Pancreas (tissue), 10 donors: Measurements from ENCODE around the gene CFAP46. TPM values are rescaled to one million over a fixed set of nuclear protein-coding genes. Genes with fewer than 3 reads are reported as not detected.
A peak's percentile ranks its signal among the peaks of the same experiment; 100 is the strongest.

Source experiments
- ATAC-seq, 4 donors: fragments of 200-7000 bp; cut with Tn5 transposase; one replicate each; pipeline versions ENCODE4 v1.8.0 to v1.9.1; 2020; ENCODE audit warnings: mild to moderate bottlenecking in 4 of 4, moderate library complexity in 4 of 4
- DNase-seq, 6 donors: peaks; one replicate each; pipeline ENCODE4 v3.0.0-alpha.2; 2020
- FAIRE-seq: peaks from 2 replicates; lab custom pipeline; 2012; peaks lifted over from hg19 to GRCh38; lab: Jason Lieb, UNC
- H3K27ac ChIP-seq, 4 donors: fragments of 200-600 bp; sonication (generic); 1 replicate in 3 of 4; 2 replicates in 1 of 4; pipeline versions ENCODE4 v1.5.0 to v1.8.0; 2020
- H3K27me3 ChIP-seq, 4 donors: fragments of 200-600 bp; one replicate each; pipeline ENCODE4 v1.8.0; 2021
- H3K36me3 ChIP-seq, 3 donors: fragments of 200-600 bp; sonication (generic) in 1 of 3; one replicate each; pipeline versions ENCODE4 v1.5.0 to v1.8.0; 2020 to 2021
- H3K4me1 ChIP-seq, 3 donors: fragments of 200-600 bp; one replicate each; pipeline ENCODE4 v1.8.0; 2021
- H3K4me3 ChIP-seq, 4 donors: fragments of 200-600 bp; sonication (generic) in 2 of 4; one replicate each; pipeline versions ENCODE4 v1.5.0 to v1.8.0; 2020 to 2021
- H3K9me3 ChIP-seq, 4 donors: fragments of 200-600 bp; one replicate each; pipeline ENCODE4 v1.8.0; 2021
- WGBS, 2 donors: extraction: QIAGEN DNeasy Blood & Tissue Kit; methylation state at CpG; one replicate each; pipeline ENCODE4 v1.1.7; 2013; 5-methylcytosine and 5-hydroxymethylcytosine counted together
- intact Hi-C, 3 donors: fragments of 100-400 bp; cut with DNase I; formaldehyde crosslinking; loops; one replicate each; pipeline versions ENCODE4 v1.11.1 to v1.14.2; 2022
- polyA plus RNA-seq, 2 donors: library from polyadenylated mRNA; stranded (reverse); fragments of 200-250 nt; gene quantifications; one replicate each; pipeline ENCODE4 v1.2.3, GENCODE V29; 2013
- total RNA-seq, 6 donors: library from RNA; stranded (reverse); fragmentation: NEBNext Ultra II Directional in 4 of 6; extraction: Animal tissue kit (Norgen Biotek cat#: 25700) in 4 of 6; gene quantifications; one replicate each; pipeline versions ENCODE4 v1.2.1 to v1.2.4, GENCODE V29; 2021 to 2023
- TF ChIP-seq, protein P1 (sequence below), 4 donors: fragments of 200-600 bp; sonication (generic) in 3 of 4; IDR thresholded peaks; one replicate each; pipeline versions ENCODE4 v1.5.0 to v1.8.0; 2021; ENCODE audit warnings: antibody characterized with exemption in 4 of 4
- donor health status: healthy with polysubstance abuse.
- donor health status: DM: no; HTN: no; CAD: no; lungs with moderate emphysema.
- donor health status: DM: no; HTN: no; CAD: no.
- donor health status: control.
- donor health status: control.
- donor health status: Bipolar disorder and iron deficiency.
- donor health status: DM: yes; HTN: yes; CAD: no.
- donor health status: DM: no; HTN: no; CAD: no.
- donor health status: DM: no; HTN: no; CAD: no.
- donor health status: DM: yes; HTN: yes; CAD: no.

Gene CFAP46
- total and polyA plus RNA-seq, 8 donors: 0.39 to 1.6 (median 1.0) TPM

DNA sequence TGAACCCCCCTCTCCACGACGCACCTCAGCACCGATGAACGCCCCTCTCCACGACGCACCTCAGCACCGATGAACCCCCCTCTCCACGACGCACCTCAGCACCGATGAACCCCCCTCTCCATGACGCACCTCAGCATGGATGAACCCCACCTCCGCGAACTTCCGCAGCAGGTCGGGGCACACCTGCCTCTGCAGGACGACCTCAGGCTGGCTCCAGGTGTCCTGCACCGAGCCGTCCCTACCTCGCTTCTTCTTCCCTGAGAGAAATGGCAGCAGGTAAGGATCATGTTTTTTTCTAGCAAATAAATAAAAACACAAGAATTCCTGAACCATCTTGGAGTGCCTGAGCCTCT lies 24.1 kb downstream of the CFAP46 start:
- Histone ChIP-seq H3K27ac (no peak overlapping the region), H3K27me3 (no peaks in the 10 kb centered on the region), H3K4me3 (no peak overlapping the region), H3K36me3 (no peaks in the 10 kb centered on the region), H3K4me1 (no peaks in the 10 kb centered on the region), H3K9me3 (no peaks in the 10 kb centered on the region)
- no peak for ATAC-seq
- no peak for FAIRE-seq
- DNase-seq: no peak
- intact Hi-C loops: no loop called here
- 80 to 85% methylated on average over 19 of the region's 19 CpGs for WGBS, 2 donors
- TF ChIP-seq, protein P1, sequence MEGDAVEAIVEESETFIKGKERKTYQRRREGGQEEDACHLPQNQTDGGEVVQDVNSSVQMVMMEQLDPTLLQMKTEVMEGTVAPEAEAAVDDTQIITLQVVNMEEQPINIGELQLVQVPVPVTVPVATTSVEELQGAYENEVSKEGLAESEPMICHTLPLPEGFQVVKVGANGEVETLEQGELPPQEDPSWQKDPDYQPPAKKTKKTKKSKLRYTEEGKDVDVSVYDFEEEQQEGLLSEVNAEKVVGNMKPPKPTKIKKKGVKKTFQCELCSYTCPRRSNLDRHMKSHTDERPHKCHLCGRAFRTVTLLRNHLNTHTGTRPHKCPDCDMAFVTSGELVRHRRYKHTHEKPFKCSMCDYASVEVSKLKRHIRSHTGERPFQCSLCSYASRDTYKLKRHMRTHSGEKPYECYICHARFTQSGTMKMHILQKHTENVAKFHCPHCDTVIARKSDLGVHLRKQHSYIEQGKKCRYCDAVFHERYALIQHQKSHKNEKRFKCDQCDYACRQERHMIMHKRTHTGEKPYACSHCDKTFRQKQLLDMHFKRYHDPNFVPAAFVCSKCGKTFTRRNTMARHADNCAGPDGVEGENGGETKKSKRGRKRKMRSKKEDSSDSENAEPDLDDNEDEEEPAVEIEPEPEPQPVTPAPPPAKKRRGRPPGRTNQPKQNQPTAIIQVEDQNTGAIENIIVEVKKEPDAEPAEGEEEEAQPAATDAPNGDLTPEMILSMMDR (IDR thresholded peaks at IDR 0.05): no peak

DNA sequence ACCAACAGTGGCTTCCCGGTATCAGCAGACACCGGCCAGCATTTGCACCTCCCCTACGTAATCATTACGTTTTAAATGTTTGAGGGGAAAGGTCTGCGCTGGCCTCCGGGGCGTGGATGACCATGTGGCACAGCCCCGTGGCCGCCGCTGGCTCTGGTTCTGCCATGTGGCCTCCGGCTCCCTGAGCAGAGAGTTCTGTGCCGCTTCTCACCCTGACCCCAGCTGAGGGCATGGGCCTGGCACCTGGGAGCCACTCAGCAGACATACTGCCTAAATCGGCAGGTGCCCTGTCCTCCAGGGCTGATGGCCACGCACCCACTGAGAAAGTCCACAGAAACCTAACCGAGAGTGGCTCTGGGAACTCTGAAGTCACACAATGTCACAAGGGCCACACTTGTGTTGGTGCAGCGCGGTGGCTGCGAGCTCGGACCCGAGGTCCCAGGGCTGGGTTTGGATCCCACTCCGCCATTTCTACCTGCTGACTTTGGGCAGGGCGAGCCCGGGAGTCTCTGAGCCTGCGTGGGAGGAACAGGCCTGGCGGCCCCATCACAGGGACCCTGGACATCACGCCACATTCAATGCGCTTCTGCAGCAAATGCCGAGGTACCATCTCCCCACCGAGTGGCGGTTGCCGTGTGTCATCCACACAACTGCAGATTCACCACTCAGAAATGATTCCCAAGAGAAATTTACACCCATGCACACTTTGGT lies 25.3 kb downstream of the CFAP46 start:
- Histone ChIP-seq H3K27ac (no peak overlapping the region), H3K4me3 (no peak overlapping the region), H3K4me1 (no peaks in the 10 kb centered on the region), H3K27me3 (no peaks in the 10 kb centered on the region), H3K9me3 (no peaks in the 10 kb centered on the region), H3K36me3 (no peaks in the 10 kb centered on the region)
- intact Hi-C loops: no loop called here
- ATAC-seq (no peak), FAIRE-seq (no peak), DNase-seq (peak in 2 of 6 donors; percentile 39 to 45)
- TF ChIP-seq, protein P1 (IDR thresholded peaks at IDR 0.05): no peak
- 73 to 84% methylated on average over 31 of the region's 31 CpGs for WGBS, 2 donors

DNA sequence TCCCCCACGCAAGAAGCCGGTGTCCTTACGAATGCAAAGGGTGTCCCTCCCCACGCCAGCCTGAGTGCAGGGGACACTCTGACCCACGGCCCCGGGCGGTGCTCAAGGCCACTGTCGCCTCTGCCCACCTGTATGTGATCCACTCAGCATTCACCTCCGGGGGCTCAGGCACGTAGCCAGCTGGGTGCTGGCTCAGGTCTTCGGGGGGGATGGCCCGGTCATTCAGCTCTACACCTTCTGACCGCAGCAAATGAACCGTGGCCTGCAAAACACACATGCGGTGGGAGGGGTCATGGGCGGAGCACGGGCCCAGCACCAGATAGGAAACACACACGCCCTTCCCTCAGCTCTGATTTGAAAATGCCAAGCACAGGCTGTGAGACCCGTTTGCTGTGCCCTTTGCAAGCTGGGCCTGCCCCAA lies 25.9 kb downstream of the CFAP46 start:
- WGBS, 2 donors: 68 to 75% methylated on average over 19 of the region's 19 CpGs
- FAIRE-seq (no peak), DNase-seq (peak in 2 of 6 donors; percentile 32 to 35), ATAC-seq (no peak)
- intact Hi-C loops: no loop called here
- H3K27me3 ChIP-seq: no peaks in the 10 kb centered on the region
- H3K27ac ChIP-seq: no peak overlapping the region
- H3K9me3 ChIP-seq: no peaks in the 10 kb centered on the region
- H3K36me3 ChIP-seq: no peaks in the 10 kb centered on the region
- H3K4me3 ChIP-seq: no peak overlapping the region
- TF ChIP-seq, protein P1 (IDR thresholded peaks at IDR 0.05): no peak
- no peaks in the 10 kb centered on the region for H3K4me1 ChIP-seq

DNA sequence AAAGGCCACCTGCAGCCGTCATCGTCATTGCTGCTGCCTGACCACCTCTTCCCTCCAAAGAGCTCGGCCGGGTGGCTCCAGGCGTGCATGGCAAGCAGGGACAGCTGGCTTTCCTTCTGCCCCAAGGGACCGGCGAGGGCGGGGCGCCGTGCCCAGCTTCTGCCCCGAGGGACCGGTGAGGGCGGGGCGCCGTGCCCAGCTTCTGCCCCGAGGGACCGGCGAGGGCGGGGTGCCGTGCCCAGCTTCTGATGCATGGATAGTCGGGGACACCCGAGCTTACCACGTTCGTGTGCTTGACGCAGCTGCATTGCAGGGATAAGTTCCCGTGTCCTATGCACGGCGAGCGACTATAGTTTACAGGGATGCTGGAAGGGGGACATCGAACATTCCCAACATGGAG lies 27.0 kb downstream of the CFAP46 start:
- FAIRE-seq: no peak

DNA sequence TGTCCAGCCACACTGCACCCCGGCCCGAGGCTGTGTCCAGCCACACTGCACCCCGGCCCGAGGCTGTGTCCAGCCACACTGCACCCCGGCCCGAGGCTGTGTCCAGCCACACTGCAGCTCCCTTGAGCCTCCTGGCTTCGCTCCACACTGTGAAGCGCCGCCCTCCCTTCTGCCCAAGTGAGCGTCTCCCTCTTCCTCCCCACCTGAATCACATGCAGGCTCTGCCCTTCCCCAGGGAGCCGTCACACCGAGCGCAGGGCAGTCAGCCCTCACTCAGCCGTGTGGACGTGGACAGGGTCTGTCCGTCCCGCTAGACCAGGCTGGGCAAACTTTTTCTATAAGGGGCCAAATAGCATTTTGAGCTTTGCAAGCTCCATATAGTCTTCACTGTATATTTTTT lies 27.6 kb downstream of the CFAP46 start:
- 80 to 81% methylated on average over 14 to 15 of the region's 17 CpGs for WGBS, 2 donors
- Histone ChIP-seq H3K4me3 (no peak overlapping the region), H3K4me1 (no peaks in the 10 kb centered on the region), H3K36me3 (no peaks in the 10 kb centered on the region), H3K27me3 (no peaks in the 10 kb centered on the region), H3K27ac (no peak overlapping the region), H3K9me3 (no peaks in the 10 kb centered on the region)
- ATAC-seq: no peak
- DNase-seq: peak in 2 of 6 donors; percentile 26 to 49
- TF ChIP-seq, protein P1 (IDR thresholded peaks at IDR 0.05): no peak
- no peak for FAIRE-seq
- intact Hi-C loops: no loop called here

More for the DNA sequence above, 27.0 kb downstream of the CFAP46 start:
- Histone ChIP-seq H3K4me1 (no peaks in the 10 kb centered on the region), H3K9me3 (no peaks in the 10 kb centered on the region), H3K4me3 (no peak overlapping the region), H3K27me3 (no peaks in the 10 kb centered on the region), H3K36me3 (no peaks in the 10 kb centered on the region), H3K27ac (no peak overlapping the region)
- TF ChIP-seq, protein P1 (IDR thresholded peaks at IDR 0.05): no peak
- peak in 2 of 6 donors; percentile 42 to 50 for DNase-seq
- ATAC-seq: no peak
- intact Hi-C loops: no loop called here
- WGBS, 2 donors: 72 to 83% methylated on average over 30 of the region's 30 CpGs
